Panc1 (cell line): Measurements from ENCODE around the gene TMEM212.

Experiments used
- CTCF ChIP-seq: fragments of 450-650 bp; IDR thresholded peaks from 2 replicates; pipeline ENCODE4 v1.5.1; 2017; ENCODE audit warnings: mild to moderate bottlenecking
- POLR2AphosphoS5 ChIP-seq: IDR thresholded peaks from 2 replicates; pipeline ENCODE4 v1.6.1; 2012; ENCODE audit warnings: mild to moderate bottlenecking, low read depth, low read length, moderate library complexity
- REST ChIP-seq, 2 experiments: IDR thresholded peaks; 2 replicates each; pipeline ENCODE4 v1.6.1; 2011 to 2012; ENCODE audit warnings: low read depth in 2 of 2, control low read depth in 1 of 2, low read length in 1 of 2, mild to moderate bottlenecking in 1 of 2, moderate library complexity in 1 of 2; ENCODE audit not compliant: insufficient read depth in 1 of 2
- SIN3A ChIP-seq: IDR thresholded peaks from 2 replicates; pipeline ENCODE4 v1.6.1; 2012; ENCODE audit warnings: low read depth, mild to moderate bottlenecking, low read length, moderate library complexity, borderline replicate concordance; ENCODE audit not compliant: insufficient read depth
- TCF7L2 ChIP-seq: IDR thresholded peaks from 2 replicates; pipeline ENCODE4 v1.6.1; 2011; ENCODE audit warnings: mild to moderate bottlenecking, low read depth, low read length, inconsistent platforms

- no peak for TF ChIP-seq POLR2AphosphoS5
- TF ChIP-seq CTCF = no peak
- no peak for TF ChIP-seq REST (IDR thresholded peaks at IDR 0.05; ENCODE audit: insufficient read depth in 1 of 2, low read depth in 2 of 2, low read length in 1 of 2)
- no peak for TF ChIP-seq TCF7L2
- TF ChIP-seq SIN3A = no peak
Observed at GRCh38 chr3:171841620-171842000, 1.5 kb upstream of the TMEM212 start.
